ENCODE results near the gene CKM. TPM values are rescaled to one million over a fixed set of nuclear protein-coding genes. Genes with fewer than 3 reads are reported as not detected.

Gene CKM
- total RNA-seq, 1 donor from 2014 or later: not detected

GRCh38 chr19:45291834-45292233, 30.8 kb downstream of the CKM start:
- H3K27ac ChIP-seq: no peak overlapping the region
- H2AFZ ChIP-seq (replicated peaks): no peak overlapping the region
- Mint-ChIP-seq H3K9me3 (no peaks in the 10 kb centered on the region), H3K4me1 (no peaks in the 10 kb centered on the region), H3K27ac (no peak overlapping the region), H3K4me3 (no peak overlapping the region), H3K36me3 (peaks cover 22% of the 10 kb centered on the region), H3K27me3 (ENCODE audit: insufficient read depth, low read depth) (peaks cover 8% of the 10 kb centered on the region)
- H3K79me2 ChIP-seq (ENCODE audit: low read depth): no peaks in the 10 kb centered on the region
- no peak overlapping the region for H3K9ac ChIP-seq
- TF ChIP-seq, protein P1, sequence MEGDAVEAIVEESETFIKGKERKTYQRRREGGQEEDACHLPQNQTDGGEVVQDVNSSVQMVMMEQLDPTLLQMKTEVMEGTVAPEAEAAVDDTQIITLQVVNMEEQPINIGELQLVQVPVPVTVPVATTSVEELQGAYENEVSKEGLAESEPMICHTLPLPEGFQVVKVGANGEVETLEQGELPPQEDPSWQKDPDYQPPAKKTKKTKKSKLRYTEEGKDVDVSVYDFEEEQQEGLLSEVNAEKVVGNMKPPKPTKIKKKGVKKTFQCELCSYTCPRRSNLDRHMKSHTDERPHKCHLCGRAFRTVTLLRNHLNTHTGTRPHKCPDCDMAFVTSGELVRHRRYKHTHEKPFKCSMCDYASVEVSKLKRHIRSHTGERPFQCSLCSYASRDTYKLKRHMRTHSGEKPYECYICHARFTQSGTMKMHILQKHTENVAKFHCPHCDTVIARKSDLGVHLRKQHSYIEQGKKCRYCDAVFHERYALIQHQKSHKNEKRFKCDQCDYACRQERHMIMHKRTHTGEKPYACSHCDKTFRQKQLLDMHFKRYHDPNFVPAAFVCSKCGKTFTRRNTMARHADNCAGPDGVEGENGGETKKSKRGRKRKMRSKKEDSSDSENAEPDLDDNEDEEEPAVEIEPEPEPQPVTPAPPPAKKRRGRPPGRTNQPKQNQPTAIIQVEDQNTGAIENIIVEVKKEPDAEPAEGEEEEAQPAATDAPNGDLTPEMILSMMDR (IDR thresholded peaks at IDR 0.05): no peak
- TF ChIP-seq EZH2 (IDR thresholded peaks at IDR 0.05) (no peak), EZH2phosphoT487 (IDR thresholded peaks at IDR 0.05) (no peak)
- no peaks in the 10 kb centered on the region for H3F3A ChIP-seq (ENCODE audit: low read depth)
- no peak overlapping the region for H3K4me2 ChIP-seq
- H3K9me3 ChIP-seq (ENCODE audit: low read depth): no peaks in the 10 kb centered on the region
- H3K27me3 ChIP-seq: no peaks in the 10 kb centered on the region
- H3K4me1 ChIP-seq: no peaks in the 10 kb centered on the region
- peaks cover 4% of the 10 kb centered on the region for H3K36me3 ChIP-seq
- no peak overlapping the region for H3K4me3 ChIP-seq
- no peaks in the 10 kb centered on the region for H4K20me1 ChIP-seq (ENCODE audit: low read depth)
- DNase-seq (ENCODE audit: low spot score): no peak

GRCh38 chr19:45290381-45290931, 32.2 kb downstream of the CKM start:
- Mint-ChIP-seq H3K36me3 (peaks cover 24% of the 10 kb centered on the region), H3K27ac (no peak overlapping the region), H3K4me3 (no peak overlapping the region), H3K9me3 (no peaks in the 10 kb centered on the region), H3K4me1 (no peaks in the 10 kb centered on the region), H3K27me3 (ENCODE audit: insufficient read depth, low read depth) (peaks cover 8% of the 10 kb centered on the region)
- no peak overlapping the region for H3K4me2 ChIP-seq
- H3K4me3 ChIP-seq: no peak overlapping the region
- H3K27ac ChIP-seq: no peak overlapping the region
- H3K79me2 ChIP-seq (ENCODE audit: low read depth): no peaks in the 10 kb centered on the region
- no peaks in the 10 kb centered on the region for H3K9me3 ChIP-seq (ENCODE audit: low read depth)
- no peak for DNase-seq (ENCODE audit: low spot score)
- H3K4me1 ChIP-seq: no peaks in the 10 kb centered on the region
- no peak overlapping the region for H2AFZ ChIP-seq (replicated peaks)
- H3K36me3 ChIP-seq: no peaks in the 10 kb centered on the region
- H3K9ac ChIP-seq: no peak overlapping the region
- TF ChIP-seq EZH2 (IDR thresholded peaks at IDR 0.05): no peak
- TF ChIP-seq, protein P1 (IDR thresholded peaks at IDR 0.05): no peak
- no peak for TF ChIP-seq EZH2phosphoT487 (IDR thresholded peaks at IDR 0.05)
- no peaks in the 10 kb centered on the region for H3K27me3 ChIP-seq
- H4K20me1 ChIP-seq (ENCODE audit: low read depth): no peaks in the 10 kb centered on the region
- no peaks in the 10 kb centered on the region for H3F3A ChIP-seq (ENCODE audit: low read depth)

DNA sequence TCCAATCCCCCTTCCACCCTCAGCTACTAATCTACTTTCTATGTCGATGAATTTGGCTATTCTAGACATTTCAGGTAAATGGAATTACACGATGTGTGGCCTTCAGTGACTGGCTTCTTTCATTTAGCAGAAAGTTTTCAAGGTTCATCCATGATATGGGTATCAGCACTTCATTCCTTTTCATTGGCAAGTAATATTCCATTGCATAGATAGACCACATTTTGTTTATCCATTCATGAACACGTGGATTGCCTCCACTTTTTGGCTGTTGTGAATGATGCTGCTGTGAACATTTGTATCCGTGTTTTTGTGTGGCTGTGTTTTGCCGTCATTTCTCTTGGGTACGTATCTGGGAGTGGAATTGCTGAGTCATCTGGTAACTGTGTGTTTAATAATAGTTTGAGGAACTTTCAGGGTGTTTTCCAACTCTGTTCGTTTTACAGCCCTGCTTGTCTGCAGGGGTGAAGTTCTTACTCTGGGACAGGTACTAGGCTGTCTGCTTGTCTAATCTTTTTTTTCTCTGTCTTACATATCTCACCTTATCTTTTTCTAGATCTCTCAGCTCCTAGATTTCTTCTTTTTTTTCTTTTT, 39.1 kb downstream of the CKM start:
- Histone ChIP-seq H3F3A (ENCODE audit: low read depth) (no peaks in the 10 kb centered on the region), H3K9ac (no peak overlapping the region), H3K27ac (no peak overlapping the region), H3K4me3 (no peak overlapping the region), H3K27me3 (no peaks in the 10 kb centered on the region), H3K4me1 (no peaks in the 10 kb centered on the region), H3K4me2 (no peak overlapping the region), H2AFZ (replicated peaks) (no peak overlapping the region), H3K9me3 (ENCODE audit: low read depth) (no peaks in the 10 kb centered on the region), H4K20me1 (ENCODE audit: low read depth) (no peaks in the 10 kb centered on the region), H3K79me2 (ENCODE audit: low read depth) (no peaks in the 10 kb centered on the region), H3K36me3 (peaks cover 4% of the 10 kb centered on the region)
- H3K27ac Mint-ChIP-seq: no peak overlapping the region
- no peaks in the 10 kb centered on the region for H3K4me1 Mint-ChIP-seq
- H3K9me3 Mint-ChIP-seq: no peaks in the 10 kb centered on the region
- DNase-seq (ENCODE audit: low spot score): no peak
- no peak for TF ChIP-seq EZH2 (IDR thresholded peaks at IDR 0.05)
- TF ChIP-seq, protein P1 (IDR thresholded peaks at IDR 0.05): no peak
- TF ChIP-seq EZH2phosphoT487 (IDR thresholded peaks at IDR 0.05): no peak
- no peak overlapping the region for H3K4me3 Mint-ChIP-seq
- peaks cover 7% of the 10 kb centered on the region for H3K27me3 Mint-ChIP-seq (ENCODE audit: insufficient read depth, low read depth)
- H3K36me3 Mint-ChIP-seq: peaks cover 19% of the 10 kb centered on the region

Measured in neural progenitor cell (in vitro differentiated cells).